HG03520 (cell line): ENCODE measurements around the gene PCSK5.

Source experiments
- ATAC-seq: cut with Tn5 transposase; IDR thresholded peaks from one replicate; pipeline ENCODE4 v1.9.1; 2021; ENCODE audit warnings: mild to moderate bottlenecking, moderate library complexity; ENCODE audit not compliant: unreplicated experiment

The PCSK5 gene

GRCh38 chr9:76221423-76221822, 330.9 kb downstream of the PCSK5 start:
- ATAC-seq, result no peak

GRCh38 chr9:76223749-76224340, 333.4 kb downstream of the PCSK5 start:
- no peak for ATAC-seq

GRCh38 chr9:76227156-76227555, 336.7 kb downstream of the PCSK5 start:
- no peak for ATAC-seq

GRCh38 chr9:76231001-76231400, 340.5 kb downstream of the PCSK5 start:
- no peak for ATAC-seq

- ATAC-seq, result no peak
Measured at GRCh38 chr9:76232861-76233489, 342.5 kb downstream of the PCSK5 start.

GRCh38 chr9:76240578-76240977, 350.1 kb downstream of the PCSK5 start:
- no peak for ATAC-seq

- no peak for ATAC-seq
Measured at GRCh38 chr9:76245518-76245917, 355.0 kb downstream of the PCSK5 start.

GRCh38 chr9:76246680-76247079, 356.2 kb downstream of the PCSK5 start:
- no peak for ATAC-seq

- ATAC-seq, result no peak
Measured at GRCh38 chr9:76247426-76247825, 357.0 kb downstream of the PCSK5 start.

GRCh38 chr9:76249309-76249708, 358.8 kb downstream of the PCSK5 start:
- no peak for ATAC-seq

GRCh38 chr9:76255781-76256455, 365.4 kb downstream of the PCSK5 start:
- no peak for ATAC-seq

- no peak for ATAC-seq
Measured at GRCh38 chr9:76257311-76257710, 366.8 kb downstream of the PCSK5 start.

GRCh38 chr9:76266649-76267283, 376.3 kb downstream of the PCSK5 start:
- ATAC-seq, result no peak

- ATAC-seq, result no peak
Measured at GRCh38 chr9:76267284-76267652, 376.8 kb downstream of the PCSK5 start.

GRCh38 chr9:76269789-76270188, 379.3 kb downstream of the PCSK5 start:
- ATAC-seq, result no peak

- ATAC-seq, result no peak
Measured at GRCh38 chr9:76271755-76272154, 381.3 kb downstream of the PCSK5 start.

- ATAC-seq, result no peak
Measured at GRCh38 chr9:76289042-76289441, 398.6 kb downstream of the PCSK5 start.

GRCh38 chr9:76289703-76290102, 399.2 kb downstream of the PCSK5 start:
- ATAC-seq, result no peak

GRCh38 chr9:76290555-76290954, 400.1 kb downstream of the PCSK5 start:
- ATAC-seq, result no peak

GRCh38 chr9:76292246-76292645, 401.8 kb downstream of the PCSK5 start:
- no peak for ATAC-seq

GRCh38 chr9:76292658-76293057, 402.2 kb downstream of the PCSK5 start:
- no peak for ATAC-seq

GRCh38 chr9:76294301-76294700, 403.8 kb downstream of the PCSK5 start:
- no peak for ATAC-seq
